Iris pigment epithelial cell (primary cell): Measurements from ENCODE around the gene SEMA6C.
"Not testable (repeated sequence)": the region's sequence is repeated elsewhere in the genome, so short reads cannot be mapped to it uniquely, and the experiment has no call there.

Experiments
- DNase-seq: peaks from one replicate; pipeline ENCODE4 v3.0.0-alpha.2; 2011; ENCODE audit warnings: low read depth

The SEMA6C gene

GRCh38 chr1:151146412-151147131, at the start of gene SEMA6C:
TSS of gene SEMA6C (minus strand) at chr1:151146631. CDS start at chr1:151142621, 4,010 bp downstream.
- DNase-seq: peak; percentile 92

- DNase-seq: peak; percentile 92
Observed at GRCh38 chr1:151194894-151195594, 48.6 kb upstream of the SEMA6C start.

- no peak for DNase-seq
Observed at GRCh38 chr1:151193856-151194255, 47.4 kb upstream of the SEMA6C start.

GRCh38 chr1:151193304-151193703, 46.9 kb upstream of the SEMA6C start:
- DNase-seq: no peak

GRCh38 chr1:151192047-151192446, 45.6 kb upstream of the SEMA6C start:
- no peak for DNase-seq

- peak; percentile 93 for DNase-seq
Observed at GRCh38 chr1:151189637-151190445, 43.4 kb upstream of the SEMA6C start, which contains the start of gene VPS72. TSS of gene VPS72 (minus strand) at chr1:151190197. CDS start at chr1:151190121, 76 bp downstream.

GRCh38 chr1:151188667-151189066, 42.2 kb upstream of the SEMA6C start:
- DNase-seq: not testable (repeated sequence)

- DNase-seq: no peak
Observed at GRCh38 chr1:151187205-151187604, 40.8 kb upstream of the SEMA6C start.

- no peak for DNase-seq
Observed at GRCh38 chr1:151184211-151184610, 37.8 kb upstream of the SEMA6C start.

- no peak for DNase-seq
Observed at GRCh38 chr1:151176514-151177045, 30.1 kb upstream of the SEMA6C start.

- peak; percentile 38 for DNase-seq
Observed at GRCh38 chr1:151175863-151176262, 29.4 kb upstream of the SEMA6C start, which contains the start of gene TMOD4. TSS of gene TMOD4 (minus strand) at chr1:151175981. CDS start at chr1:151174875, 1,106 bp downstream.

GRCh38 chr1:151175041-151175741, 28.8 kb upstream of the SEMA6C start:
- no peak for DNase-seq

- DNase-seq: no peak
Observed at GRCh38 chr1:151171190-151171589, 24.8 kb upstream of the SEMA6C start.

GRCh38 chr1:151167116-151167515, 20.7 kb upstream of the SEMA6C start:
- no peak for DNase-seq

GRCh38 chr1:151166505-151166956, 20.1 kb upstream of the SEMA6C start:
- peak; percentile 91 for DNase-seq

GRCh38 chr1:151165738-151166504, 19.5 kb upstream of the SEMA6C start, which contains the start of the genes LYSMD1 and SCNM1:
TSS of gene LYSMD1 (minus strand) at chr1:151165902. CDS start at chr1:151165258, 644 bp downstream.
TSS of gene SCNM1 (plus strand) at chr1:151166144. CDS start at chr1:151166153, 9 bp downstream.
- peak; percentile 100 for DNase-seq

GRCh38 chr1:151165281-151165737, 18.9 kb upstream of the SEMA6C start:
- DNase-seq: peak; percentile 55

GRCh38 chr1:151164732-151165280, 18.4 kb upstream of the SEMA6C start:
- DNase-seq: peak; percentile 16

GRCh38 chr1:151159373-151159772, 12.9 kb upstream of the SEMA6C start:
- no peak for DNase-seq

- DNase-seq: no peak
Observed at GRCh38 chr1:151158751-151159251, 12.4 kb upstream of the SEMA6C start.
